Measurements from ENCODE around the gene GFRA1.

DNA sequence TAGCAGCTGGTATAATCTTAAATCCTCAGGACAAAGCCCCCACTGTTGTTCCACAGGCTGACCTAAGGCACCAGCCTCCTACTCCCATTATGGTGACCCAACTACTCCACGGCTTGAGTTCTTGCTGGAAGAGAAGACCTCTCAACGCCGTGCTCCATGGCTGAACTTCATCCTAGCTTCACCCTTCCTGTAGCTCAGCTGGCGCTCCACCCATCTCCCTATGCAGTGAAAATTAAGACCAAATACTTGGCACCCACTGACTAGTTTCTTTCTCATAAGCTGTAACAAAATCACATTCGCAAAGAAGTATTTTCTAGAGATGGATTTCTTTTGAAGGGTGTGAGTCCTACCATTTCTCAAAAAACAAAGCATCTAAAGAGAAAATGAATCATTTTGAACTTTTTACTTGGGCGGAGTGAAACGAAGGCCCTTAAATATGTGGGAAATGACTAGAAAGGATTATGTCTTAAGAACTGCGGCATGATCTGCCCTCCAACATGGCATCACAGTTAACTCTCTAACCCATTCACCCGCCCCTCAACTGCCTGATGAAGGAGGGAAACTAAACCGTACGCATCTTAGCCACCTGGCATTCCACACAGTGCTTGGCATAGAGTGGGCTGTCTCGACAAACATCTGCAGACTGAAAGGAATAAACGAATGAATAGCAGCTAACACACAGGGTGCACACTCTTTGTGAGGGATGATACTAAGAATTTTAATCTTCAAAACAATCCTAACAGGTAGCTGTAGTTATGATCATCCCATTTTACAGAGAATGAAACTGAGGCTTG, 32.7 kb downstream of the GFRA1 start:
- TF ChIP-seq EZH2 (IDR thresholded peaks at IDR 0.05; ENCODE audit: low read length, missing control alignments), result no peak
- TF ChIP-seq, protein P1, sequence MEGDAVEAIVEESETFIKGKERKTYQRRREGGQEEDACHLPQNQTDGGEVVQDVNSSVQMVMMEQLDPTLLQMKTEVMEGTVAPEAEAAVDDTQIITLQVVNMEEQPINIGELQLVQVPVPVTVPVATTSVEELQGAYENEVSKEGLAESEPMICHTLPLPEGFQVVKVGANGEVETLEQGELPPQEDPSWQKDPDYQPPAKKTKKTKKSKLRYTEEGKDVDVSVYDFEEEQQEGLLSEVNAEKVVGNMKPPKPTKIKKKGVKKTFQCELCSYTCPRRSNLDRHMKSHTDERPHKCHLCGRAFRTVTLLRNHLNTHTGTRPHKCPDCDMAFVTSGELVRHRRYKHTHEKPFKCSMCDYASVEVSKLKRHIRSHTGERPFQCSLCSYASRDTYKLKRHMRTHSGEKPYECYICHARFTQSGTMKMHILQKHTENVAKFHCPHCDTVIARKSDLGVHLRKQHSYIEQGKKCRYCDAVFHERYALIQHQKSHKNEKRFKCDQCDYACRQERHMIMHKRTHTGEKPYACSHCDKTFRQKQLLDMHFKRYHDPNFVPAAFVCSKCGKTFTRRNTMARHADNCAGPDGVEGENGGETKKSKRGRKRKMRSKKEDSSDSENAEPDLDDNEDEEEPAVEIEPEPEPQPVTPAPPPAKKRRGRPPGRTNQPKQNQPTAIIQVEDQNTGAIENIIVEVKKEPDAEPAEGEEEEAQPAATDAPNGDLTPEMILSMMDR (conservative IDR thresholded peaks at IDR 0.05 in 1 of 2, IDR thresholded peaks at IDR 0.05 in 1 of 2; ENCODE audit: low read depth in 1 of 2, low read length in 2 of 2), result no peak
